ENCODE data around the gene BICRA. TPM values are rescaled to one million over a fixed set of nuclear protein-coding genes. Genes with fewer than 3 reads are reported as not detected.
"Not testable (repeated sequence)": the region's sequence is repeated elsewhere in the genome, so short reads cannot be mapped to it uniquely, and the experiment has no call there.

Gene BICRA
- total and polyA plus RNA-seq, 3 experiments from 2014 or later = 1.6 to 13.9 (median 11.5) TPM

DNA sequence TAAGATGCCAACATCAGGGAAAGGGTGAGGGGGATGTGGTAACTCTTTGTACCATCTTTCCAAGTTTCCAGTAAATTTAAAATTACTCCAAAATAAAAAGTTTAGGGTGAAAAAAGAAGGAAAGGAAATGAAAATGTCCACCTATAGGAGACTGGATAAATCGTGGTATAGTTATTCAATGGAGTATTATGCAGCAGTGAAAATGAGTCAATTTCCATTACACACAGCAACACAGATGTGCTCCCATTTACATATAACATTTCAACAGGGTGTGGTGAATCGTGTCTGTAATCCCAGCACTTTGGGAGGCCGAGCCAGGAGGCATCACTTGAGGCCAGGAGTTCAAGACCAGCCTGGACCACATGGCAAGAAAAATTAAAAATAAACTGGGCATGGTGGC is 28.5 kb upstream of the BICRA start:
- Mint-ChIP-seq H3K27ac (peak overlapping the region in 1 of 8 donors; percentile 17), H3K9me3 (peaks cover 0 to under 1% (median 0%) of the 10 kb centered on the region in 5 donors), H3K27me3 (no peaks in the 10 kb centered on the region), H3K4me1 (peaks cover 39 to 57% (median 52%) of the 10 kb centered on the region in 3 donors), H3K4me3 (no peak overlapping the region), H3K36me3 (peaks cover 0 to 2% (median 0%) of the 10 kb centered on the region in 3 donors)
- CTCF ChIA-PET = no interaction called here
- H3K27ac ChIP-seq (ENCODE audit: low read depth, low read length) = no peak overlapping the region
- H3K4me3 ChIP-seq (ENCODE audit: low read length) = no peak overlapping the region
- H3K36me3 ChIP-seq (ENCODE audit: insufficient read depth, low read length) = no peaks in the 10 kb centered on the region
- DNase-seq = no peak
- peaks cover 61% of the 10 kb centered on the region for H3K4me1 ChIP-seq (ENCODE audit: insufficient read depth, low read length)
- no peaks in the 10 kb centered on the region for H3K27me3 ChIP-seq (ENCODE audit: insufficient read depth, low read length, poor library complexity, severe bottlenecking)
- POLR2A ChIA-PET = no interaction called here
- no peaks in the 10 kb centered on the region for H3K9me3 ChIP-seq (ENCODE audit: low read length)

DNA sequence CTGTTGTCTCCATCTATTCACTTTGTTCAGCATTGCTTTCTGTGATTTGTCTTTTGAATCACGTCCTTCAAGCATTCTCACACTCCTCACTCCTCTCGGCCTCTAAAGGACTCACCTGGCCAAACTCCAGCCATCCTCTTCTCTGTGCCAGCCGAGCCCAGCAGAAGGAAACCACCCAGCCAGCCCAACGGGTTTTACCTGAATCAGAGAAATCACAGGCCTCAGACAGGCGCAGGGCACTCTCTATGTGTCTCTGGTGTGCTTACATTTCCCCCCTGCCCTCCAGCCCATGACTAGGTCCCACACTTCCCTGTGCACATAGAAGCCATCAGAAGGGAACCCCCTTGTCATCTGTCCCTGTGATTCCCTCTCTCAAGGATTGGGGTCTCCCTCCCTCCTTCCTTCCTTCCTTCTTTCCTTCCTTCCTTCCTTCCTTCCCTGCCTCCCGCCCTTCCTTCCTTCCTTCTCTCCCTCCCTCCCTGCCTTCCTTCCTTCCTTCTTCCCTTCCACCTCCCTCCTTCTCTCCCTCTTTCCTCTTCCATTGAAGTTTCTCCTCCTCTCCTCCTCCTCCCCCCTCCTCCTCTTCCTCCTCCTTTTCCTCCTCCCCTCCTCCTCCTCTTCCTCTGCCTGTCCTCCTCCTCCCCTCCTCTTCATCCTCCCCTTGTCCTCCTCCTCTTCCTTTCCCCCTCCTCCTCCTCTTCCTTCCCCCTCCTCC is 27.2 kb upstream of the BICRA start:
- peaks cover 0 to 10% (median 4%) of the 10 kb centered on the region in 5 donors for H3K9me3 Mint-ChIP-seq
- no peak overlapping the region for H3K27ac ChIP-seq (ENCODE audit: low read depth, low read length)
- H3K36me3 ChIP-seq (ENCODE audit: insufficient read depth, low read length) = no peaks in the 10 kb centered on the region
- ChIA-PET POLR2A (no interaction called here), CTCF (no interaction called here)
- peak overlapping the region in 4 of 7 donors; percentile 23 to 56 (median 34) for H3K4me3 Mint-ChIP-seq
- peaks cover 30 to 44% (median 43%) of the 10 kb centered on the region in 3 donors for H3K4me1 Mint-ChIP-seq
- no peak for DNase-seq
- peak overlapping the region; percentile 29 for H3K4me3 ChIP-seq (ENCODE audit: low read length)
- H3K27me3 Mint-ChIP-seq = no peaks in the 10 kb centered on the region
- peak overlapping the region; percentile 29 to 89 (median 71) for H3K27ac Mint-ChIP-seq
- no peaks in the 10 kb centered on the region for H3K27me3 ChIP-seq (ENCODE audit: insufficient read depth, low read length, poor library complexity, severe bottlenecking)
- peaks cover 0 to 7% (median 2%) of the 10 kb centered on the region in 3 donors for H3K36me3 Mint-ChIP-seq
- peaks cover 56% of the 10 kb centered on the region for H3K4me1 ChIP-seq (ENCODE audit: insufficient read depth, low read length)
- no peaks in the 10 kb centered on the region for H3K9me3 ChIP-seq (ENCODE audit: low read length)

DNA sequence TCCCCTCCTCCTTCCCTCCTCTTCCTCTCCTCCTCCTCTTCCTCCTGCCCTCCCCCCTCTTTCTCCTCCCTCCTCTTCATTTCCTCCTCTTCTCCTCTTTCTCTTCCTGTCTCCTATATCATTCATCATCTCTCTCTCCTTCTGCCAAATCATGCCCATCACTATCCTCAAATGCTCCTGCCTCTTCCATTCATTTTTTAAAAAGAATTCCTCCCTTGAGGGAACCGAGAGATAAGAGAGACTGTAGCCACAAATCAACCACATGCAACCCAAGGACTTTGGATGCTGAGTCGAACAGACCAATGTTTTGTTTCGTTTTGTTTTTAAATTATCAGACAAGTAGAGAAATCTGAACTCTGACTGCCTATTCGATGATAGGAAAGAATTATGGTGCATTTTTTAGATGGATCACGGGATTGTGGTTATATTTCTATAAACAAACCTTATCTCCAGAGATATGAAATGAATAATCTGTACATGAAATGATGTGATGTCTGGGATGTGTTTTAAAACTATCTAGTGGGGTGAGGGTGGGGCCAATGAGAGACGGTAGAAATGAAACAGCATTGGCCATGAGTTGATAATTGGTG is 26.5 kb upstream of the BICRA start:
- Mint-ChIP-seq H3K9me3 (peaks cover 0 to 10% (median 4%) of the 10 kb centered on the region in 5 donors), H3K4me3 (peak overlapping the region in 6 of 7 donors; percentile 10 to 59 (median 33)), H3K4me1 (peaks cover 25 to 38% (median 37%) of the 10 kb centered on the region in 3 donors), H3K27me3 (no peaks in the 10 kb centered on the region), H3K36me3 (peaks cover 0 to 7% (median 2%) of the 10 kb centered on the region in 3 donors), H3K27ac (peak overlapping the region in 7 of 8 donors; percentile 49 to 80 (median 67))
- no peaks in the 10 kb centered on the region for H3K27me3 ChIP-seq (ENCODE audit: insufficient read depth, low read length, poor library complexity, severe bottlenecking)
- peak overlapping the region; percentile 29 for H3K4me3 ChIP-seq (ENCODE audit: low read length)
- peaks cover 49% of the 10 kb centered on the region for H3K4me1 ChIP-seq (ENCODE audit: insufficient read depth, low read length)
- ChIA-PET CTCF (no interaction called here), POLR2A (no interaction called here)
- DNase-seq = no peak
- H3K36me3 ChIP-seq (ENCODE audit: insufficient read depth, low read length) = no peaks in the 10 kb centered on the region
- H3K9me3 ChIP-seq (ENCODE audit: low read length) = no peaks in the 10 kb centered on the region
- no peak overlapping the region for H3K27ac ChIP-seq (ENCODE audit: low read depth, low read length)

DNA sequence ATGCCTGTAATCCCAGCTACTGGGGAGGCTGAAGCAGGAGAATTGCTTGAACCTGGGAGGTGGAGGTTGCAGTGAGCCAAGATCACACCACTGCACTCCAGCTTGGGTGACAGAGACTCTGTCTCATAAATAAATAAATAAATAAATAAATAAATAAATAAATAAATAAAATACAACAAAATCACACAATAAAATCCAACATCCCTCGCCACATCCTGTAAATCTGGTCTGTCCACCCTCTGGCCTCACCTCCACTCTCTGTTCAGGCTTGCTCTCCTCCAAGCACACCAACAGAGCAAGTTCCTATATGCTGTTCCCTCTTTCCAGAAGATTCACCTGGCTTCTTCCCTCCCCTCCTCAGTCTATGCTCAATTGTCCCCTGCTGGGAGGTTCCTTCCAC is 25.8 kb upstream of the BICRA start:
- H3K9me3 ChIP-seq (ENCODE audit: low read length); H3K36me3 ChIP-seq (ENCODE audit: insufficient read depth, low read length); H3K36me3 Mint-ChIP-seq; H3K4me3 ChIP-seq (ENCODE audit: low read length); H3K27me3 Mint-ChIP-seq; H3K27ac ChIP-seq (ENCODE audit: low read depth, low read length); POLR2A ChIA-PET; H3K27me3 ChIP-seq (ENCODE audit: insufficient read depth, low read length, poor library complexity, severe bottlenecking); DNase-seq; H3K9me3 Mint-ChIP-seq: not testable (repeated sequence)
- Mint-ChIP-seq H3K4me1 (peaks cover 20 to 30% (median 29%) of the 10 kb centered on the region in 3 donors), H3K4me3 (peak overlapping the region in 1 of 7 donors; percentile 48), H3K27ac (peak overlapping the region in 2 of 8 donors; percentile 37 to 61)
- CTCF ChIA-PET = interaction anchor here (1.2 kb wide), 1 partner anchor 17 kb away, joined by 3 read pairs; no protein-coding TSS in a partner anchor
- H3K4me1 ChIP-seq (ENCODE audit: insufficient read depth, low read length) = peaks cover 42% of the 10 kb centered on the region

DNA sequence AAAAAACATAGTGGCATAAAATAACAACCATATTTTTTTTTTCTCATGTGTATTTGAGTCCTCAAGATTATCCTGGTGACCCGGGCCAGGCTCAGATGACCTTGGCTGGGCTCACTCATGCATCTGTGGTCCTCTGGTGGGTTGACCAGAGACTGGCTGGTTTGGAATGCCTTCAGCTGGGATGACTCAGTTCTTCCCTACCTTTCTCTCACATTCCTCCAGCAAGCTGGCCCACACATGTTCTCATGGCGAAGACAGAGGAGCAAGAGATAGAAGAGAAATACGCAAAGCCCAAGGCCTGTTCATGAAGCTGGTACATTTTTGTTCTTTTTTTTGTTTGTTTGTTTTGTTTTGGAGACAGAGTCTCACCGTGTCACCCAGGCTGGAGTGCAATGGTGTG is 21.6 kb upstream of the BICRA start:
- Histone ChIP-seq H3K4me1 (ENCODE audit: insufficient read depth, low read length) (peaks cover 4% of the 10 kb centered on the region), H3K36me3 (ENCODE audit: insufficient read depth, low read length) (no peaks in the 10 kb centered on the region), H3K4me3 (ENCODE audit: low read length) (no peak overlapping the region), H3K27me3 (ENCODE audit: insufficient read depth, low read length, poor library complexity, severe bottlenecking) (no peaks in the 10 kb centered on the region), H3K9me3 (ENCODE audit: low read length) (no peaks in the 10 kb centered on the region), H3K27ac (ENCODE audit: low read depth, low read length) (no peak overlapping the region)
- H3K27ac Mint-ChIP-seq = peak overlapping the region in 1 of 8 donors; percentile 42
- peaks cover 0 to 10% (median 4%) of the 10 kb centered on the region in 5 donors for H3K9me3 Mint-ChIP-seq
- no peak overlapping the region for H3K4me3 Mint-ChIP-seq
- H3K4me1 Mint-ChIP-seq = peaks cover 8 to 11% (median 10%) of the 10 kb centered on the region in 3 donors
- H3K36me3 Mint-ChIP-seq = peaks cover 0 to 7% (median 2%) of the 10 kb centered on the region in 3 donors
- POLR2A ChIA-PET = no interaction called here
- peaks cover 0 to 2% of the 10 kb centered on the region in 2 donors for H3K27me3 Mint-ChIP-seq
- CTCF ChIA-PET = interaction anchor here (1.8 kb wide), 1 partner anchor 72 kb away, joined by 4 read pairs; the partner anchor contains the start of gene NAPA
- DNase-seq = no peak

DNA sequence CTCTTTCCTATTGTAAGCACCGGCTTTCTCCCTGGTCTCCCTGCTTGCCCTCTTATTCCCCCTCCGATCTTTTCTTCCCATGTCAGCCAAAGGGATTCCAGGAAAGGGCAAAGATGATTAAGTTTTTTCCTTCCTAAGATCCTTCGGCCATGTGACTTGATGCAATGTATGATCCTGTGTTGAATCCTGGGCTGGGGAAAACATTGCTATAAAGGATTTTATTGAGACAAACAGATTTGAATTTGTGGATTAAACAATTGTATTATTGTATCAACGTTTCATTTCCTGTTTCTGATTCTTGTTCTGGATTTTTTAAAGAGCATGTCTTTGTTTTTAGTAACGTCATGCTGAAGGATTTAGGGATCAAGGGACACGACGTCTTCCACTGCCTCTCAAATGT is 19.1 kb upstream of the BICRA start:
- H3K4me3 Mint-ChIP-seq = no peak overlapping the region
- no peaks in the 10 kb centered on the region for H3K36me3 ChIP-seq (ENCODE audit: insufficient read depth, low read length)
- DNase-seq = no peak

DNA sequence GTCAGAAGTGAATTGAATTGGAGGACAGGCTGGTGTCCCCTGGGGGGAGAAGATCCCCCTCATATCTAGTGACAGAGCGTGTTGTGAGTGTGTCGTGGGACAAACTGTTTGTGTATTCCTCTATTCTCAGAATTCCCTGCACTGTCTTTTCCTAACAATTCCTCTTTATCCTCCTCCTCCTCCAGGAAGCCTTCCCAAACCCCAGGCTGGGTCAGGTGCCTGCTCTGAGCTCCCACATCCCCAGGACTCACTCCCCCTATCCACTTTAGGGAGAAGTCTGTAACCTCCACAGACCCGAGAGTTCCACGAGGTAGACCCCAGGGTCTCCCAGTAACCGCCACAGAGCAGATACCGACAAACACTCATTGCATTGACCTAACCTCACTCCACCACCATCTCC is 15.1 kb upstream of the BICRA start:
- no peak for DNase-seq
- no peak overlapping the region for H3K27ac ChIP-seq (ENCODE audit: low read depth, low read length)
- POLR2A ChIA-PET = no interaction called here
- no peaks in the 10 kb centered on the region for H3K27me3 ChIP-seq (ENCODE audit: insufficient read depth, low read length, poor library complexity, severe bottlenecking)
- H3K9me3 ChIP-seq (ENCODE audit: low read length) = no peaks in the 10 kb centered on the region
- CTCF ChIA-PET = interaction anchor here (1.0 kb wide), 1 partner anchor 16 kb away, joined by 3 read pairs; no protein-coding TSS in a partner anchor
- H3K4me3 ChIP-seq (ENCODE audit: low read length) = no peak overlapping the region
- H3K36me3 ChIP-seq (ENCODE audit: insufficient read depth, low read length) = no peaks in the 10 kb centered on the region
- Mint-ChIP-seq H3K4me1 (peaks cover 8 to 10% (median 8%) of the 10 kb centered on the region in 3 donors), H3K27ac (peak overlapping the region in 3 of 8 donors; percentile 18 to 74 (median 50)), H3K27me3 (peaks cover 0 to 2% of the 10 kb centered on the region in 2 donors), H3K4me3 (no peak overlapping the region), H3K9me3 (no peaks in the 10 kb centered on the region), H3K36me3 (no peaks in the 10 kb centered on the region)
- no peaks in the 10 kb centered on the region for H3K4me1 ChIP-seq (ENCODE audit: insufficient read depth, low read length)

More for the DNA sequence above, 19.1 kb upstream of the BICRA start:
- Histone ChIP-seq H3K9me3 (ENCODE audit: low read length) (no peaks in the 10 kb centered on the region), H3K27me3 (ENCODE audit: insufficient read depth, low read length, poor library complexity, severe bottlenecking) (no peaks in the 10 kb centered on the region), H3K27ac (ENCODE audit: low read depth, low read length) (no peak overlapping the region), H3K4me3 (ENCODE audit: low read length) (no peak overlapping the region), H3K4me1 (ENCODE audit: insufficient read depth, low read length) (no peaks in the 10 kb centered on the region)
- peaks cover 0 to 10% (median 4%) of the 10 kb centered on the region in 5 donors for H3K9me3 Mint-ChIP-seq
- H3K27me3 Mint-ChIP-seq = peaks cover 0 to 2% of the 10 kb centered on the region in 2 donors
- H3K27ac Mint-ChIP-seq = peak overlapping the region in 1 of 8 donors; percentile 61
- CTCF ChIA-PET = no interaction called here
- peaks cover 0 to 7% (median 0%) of the 10 kb centered on the region in 3 donors for H3K36me3 Mint-ChIP-seq
- POLR2A ChIA-PET = no interaction called here
- no peaks in the 10 kb centered on the region for H3K4me1 Mint-ChIP-seq

DNA sequence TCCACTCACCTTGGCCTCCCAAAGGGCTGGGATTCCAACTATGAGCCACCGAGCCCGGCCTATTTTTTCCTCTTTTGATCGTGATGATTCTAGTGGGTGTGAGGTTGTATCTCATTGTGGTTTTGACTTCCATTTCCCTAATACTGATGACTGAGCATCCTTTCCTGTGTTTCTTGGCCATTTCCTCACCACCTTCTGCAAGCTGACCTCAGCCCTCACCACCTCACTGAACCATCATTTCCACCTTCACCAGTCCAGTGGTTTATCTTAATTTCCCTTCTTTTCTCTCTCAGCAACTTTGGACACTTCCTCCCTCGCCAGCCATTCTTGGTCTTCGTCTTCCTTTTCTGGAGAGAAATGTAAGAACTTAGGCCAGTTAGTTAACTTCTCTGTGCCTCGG is 13.0 kb upstream of the BICRA start:
- H3K4me1 Mint-ChIP-seq = peaks cover 15 to 21% (median 19%) of the 10 kb centered on the region in 3 donors
- H3K27me3 ChIP-seq (ENCODE audit: insufficient read depth, low read length, poor library complexity, severe bottlenecking) = no peaks in the 10 kb centered on the region
- ChIA-PET POLR2A (interaction anchor here (1.0 kb wide), 1 partner anchor 80 kb away, joined by 4 read pairs; no protein-coding TSS in a partner anchor), CTCF (interaction anchor here (1.6 kb wide), 1 partner anchor 81 kb away, joined by 4 read pairs; the partner anchor contains the start of gene NAPA)
- H3K27ac ChIP-seq (ENCODE audit: low read depth, low read length) = no peak overlapping the region
- H3K36me3 ChIP-seq (ENCODE audit: insufficient read depth, low read length) = no peaks in the 10 kb centered on the region
- no peaks in the 10 kb centered on the region for H3K9me3 ChIP-seq (ENCODE audit: low read length)
- peak overlapping the region in 7 of 8 donors; percentile 4 to 92 (median 32) for H3K27ac Mint-ChIP-seq
- H3K27me3 Mint-ChIP-seq = no peaks in the 10 kb centered on the region
- H3K4me3 Mint-ChIP-seq = peak overlapping the region in 2 of 7 donors; percentile 23 to 32
- no peak for DNase-seq
- no peaks in the 10 kb centered on the region for H3K36me3 Mint-ChIP-seq
- no peaks in the 10 kb centered on the region for H3K9me3 Mint-ChIP-seq
- H3K4me1 ChIP-seq (ENCODE audit: insufficient read depth, low read length) = peaks cover 3% of the 10 kb centered on the region
- no peak overlapping the region for H3K4me3 ChIP-seq (ENCODE audit: low read length)
